Left hindlimb (tissue), 1 donor: ENCODE data around the gene RAMP1.

Source experiments
- DNase-seq: peaks from one replicate; pipeline ENCODE4 v3.0.0-alpha.2; 2018

The RAMP1 gene

DNA sequence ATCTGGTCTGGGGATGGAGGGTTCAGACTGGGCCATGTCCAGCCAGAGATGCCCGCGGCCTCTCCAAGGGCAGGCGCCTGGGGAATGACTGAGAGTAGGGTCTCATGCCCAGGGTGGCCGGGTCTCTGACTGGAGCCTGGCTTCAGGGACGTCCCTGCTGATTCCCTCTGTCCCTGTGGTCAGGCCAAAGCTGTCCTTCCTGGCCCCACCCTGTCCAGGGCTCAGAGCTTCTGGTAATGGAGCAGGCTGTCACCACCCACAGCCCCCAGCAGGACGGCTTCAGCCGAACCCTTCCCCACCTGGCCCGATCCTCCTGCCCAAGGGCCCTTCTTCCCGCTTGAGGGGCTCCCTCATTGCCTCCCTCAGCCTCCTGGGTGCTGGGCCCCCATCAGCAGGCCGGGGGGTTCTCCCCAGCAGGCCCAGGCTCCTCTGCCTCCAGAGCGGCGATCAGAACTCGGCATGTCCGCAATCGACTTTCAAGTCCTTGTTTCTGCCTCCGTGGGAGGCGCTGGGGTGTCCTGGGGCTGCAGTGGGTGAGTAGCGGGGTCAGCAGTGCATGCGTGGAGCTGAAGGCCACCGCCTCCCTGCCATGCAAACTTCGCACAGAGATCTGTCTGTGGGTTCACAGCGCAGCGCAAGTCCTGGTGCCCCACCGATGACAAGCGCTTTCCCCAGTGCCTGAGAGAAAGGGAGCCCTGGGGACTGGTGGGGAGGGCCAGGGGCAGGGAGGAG, 18.3 kb downstream of the RAMP1 start:
- no peak for DNase-seq

GRCh38 chr2:237878321-237879057, 19.1 kb downstream of the RAMP1 start:
- DNase-seq: no peak

GRCh38 chr2:237879058-237879430, 19.6 kb downstream of the RAMP1 start:
- no peak for DNase-seq

DNA sequence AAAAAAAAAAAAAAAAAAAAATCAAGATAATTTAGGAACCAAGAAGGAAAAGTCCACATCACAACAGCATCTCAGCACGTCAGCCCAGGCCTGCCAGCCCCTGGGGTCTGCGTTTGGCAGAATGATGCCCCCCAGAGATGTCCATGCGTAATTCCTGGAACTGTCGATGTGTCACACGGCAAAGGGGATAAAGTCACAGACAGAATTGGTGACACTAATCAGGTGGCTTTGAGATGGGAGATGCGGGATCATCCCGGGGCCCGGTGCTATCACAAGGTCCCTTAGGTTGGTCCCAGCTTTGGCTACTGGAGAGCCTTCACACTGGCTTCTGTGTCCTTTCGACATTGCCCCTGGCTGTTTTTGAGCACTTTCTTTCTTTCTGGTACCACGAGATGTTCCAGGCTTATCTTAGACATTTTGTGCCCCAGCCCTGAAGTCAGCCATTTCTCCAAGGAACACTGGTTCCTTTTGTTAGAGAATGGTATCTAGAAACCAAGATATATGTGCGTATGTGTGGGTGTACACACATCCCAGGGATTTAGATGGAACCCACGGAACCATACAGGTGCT, 20.7 kb downstream of the RAMP1 start:
- peak; percentile 10 for DNase-seq

DNA sequence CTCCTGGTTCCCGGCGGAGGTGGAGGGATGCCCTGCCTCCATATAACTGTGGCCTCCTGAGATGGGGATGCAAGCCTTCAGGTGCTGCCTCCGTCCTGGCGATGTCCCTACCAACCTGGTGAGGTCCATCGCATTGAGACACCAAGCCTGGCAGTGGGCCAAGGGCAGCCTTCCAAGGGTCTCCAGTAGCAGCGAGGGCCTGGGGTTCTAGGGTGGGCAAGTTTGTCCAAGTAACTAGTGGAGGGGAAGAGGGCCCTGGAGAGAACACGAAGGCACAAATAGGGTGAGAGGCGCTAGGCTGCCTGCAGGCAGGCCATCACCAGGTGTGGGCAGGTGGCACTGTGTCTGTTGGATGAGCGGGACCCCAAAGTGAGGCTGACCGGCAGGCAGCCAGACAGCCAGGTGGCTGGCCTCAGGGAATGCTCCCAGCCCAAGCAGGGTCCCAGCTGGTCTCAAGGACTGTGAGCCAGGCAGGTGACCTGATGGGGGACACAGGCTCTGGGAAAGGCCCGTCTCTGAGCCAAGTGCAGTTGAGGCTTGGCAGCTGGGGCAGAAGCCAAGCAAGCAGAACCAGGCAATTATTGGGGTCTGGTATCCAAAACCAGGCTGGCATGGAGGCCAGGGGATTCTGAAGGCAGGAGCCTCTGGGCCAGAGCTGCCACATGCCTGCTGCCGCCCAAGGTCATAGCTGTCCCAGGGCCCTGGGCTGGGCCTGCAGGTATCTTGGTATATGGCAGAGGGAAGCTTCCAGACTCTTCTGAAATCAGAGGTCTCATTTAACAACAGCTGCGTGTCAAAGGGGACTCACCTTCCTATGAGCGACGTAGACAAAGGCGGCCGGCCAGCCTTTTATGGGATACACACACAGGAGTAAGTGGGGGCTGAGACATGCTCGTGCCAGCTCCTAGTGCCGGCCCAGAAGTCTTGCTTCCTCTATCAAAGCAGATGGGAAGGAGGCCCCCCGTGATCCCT, 23.4 kb downstream of the RAMP1 start:
- DNase-seq: no peak

- no peak for DNase-seq
Observed at GRCh38 chr2:237883951-237884446, 24.6 kb downstream of the RAMP1 start.

DNA sequence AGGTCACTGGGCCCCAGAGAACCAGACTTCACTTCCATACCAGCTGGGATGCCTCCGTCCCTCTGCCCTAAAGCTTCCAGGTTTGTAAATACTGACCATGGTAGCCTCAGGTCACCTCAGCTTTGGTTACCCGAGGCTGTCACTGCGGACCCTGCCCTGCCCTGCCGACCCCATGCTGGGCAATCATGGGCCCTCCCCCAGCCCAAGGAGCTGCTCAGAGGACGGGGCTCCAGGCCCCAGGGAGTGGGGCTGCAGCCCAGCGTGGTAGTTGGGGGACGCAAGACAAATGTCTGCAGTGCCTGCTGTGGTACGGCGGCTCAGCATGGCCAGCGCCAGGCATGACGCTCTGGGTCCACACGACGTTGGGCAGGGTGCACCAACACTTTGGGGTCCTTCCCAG, 25.3 kb downstream of the RAMP1 start:
- no peak for DNase-seq

DNA sequence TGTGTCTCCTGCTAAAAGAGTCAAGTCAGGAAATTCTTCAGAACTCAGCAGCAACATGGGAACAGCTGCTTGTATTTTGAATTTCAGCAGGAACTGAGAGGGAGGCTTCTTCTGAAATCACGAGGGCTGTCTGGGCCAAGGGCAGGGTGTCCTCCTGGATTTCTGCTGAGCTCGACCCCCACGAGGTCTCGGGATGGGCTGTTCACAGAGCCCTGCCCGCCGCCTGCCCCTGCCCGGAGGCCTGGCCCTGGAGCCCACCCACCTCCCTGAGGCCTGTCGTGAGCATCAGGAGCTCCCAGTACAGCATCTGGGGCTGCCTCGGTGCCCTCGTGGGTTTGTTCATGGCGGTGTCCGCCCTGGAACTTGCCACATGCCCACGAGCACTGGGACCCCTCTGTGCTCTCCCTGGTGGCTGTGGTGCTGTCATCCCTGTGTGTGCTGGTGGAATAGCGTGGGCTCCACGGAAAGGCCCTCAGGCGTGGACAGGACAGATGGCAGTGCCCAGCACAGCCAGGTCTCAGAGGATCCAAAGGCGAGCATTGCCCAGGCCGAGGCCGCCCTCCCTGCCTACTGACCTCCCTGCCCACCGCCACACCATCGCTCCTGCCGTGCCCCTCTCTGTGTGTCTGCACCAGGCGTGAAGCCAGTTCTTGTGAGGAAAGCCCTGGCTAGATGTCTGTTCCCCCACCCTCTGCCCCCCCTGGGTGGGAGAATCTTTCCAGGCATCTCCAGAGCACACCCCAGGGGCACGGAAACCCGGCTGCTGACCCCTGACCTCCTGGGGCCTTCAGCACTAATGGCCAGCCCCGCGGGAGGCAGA, 25.9 kb downstream of the RAMP1 start:
- DNase-seq: no peak

- DNase-seq: no peak
Observed at GRCh38 chr2:237885931-237886684, 26.7 kb downstream of the RAMP1 start.

DNA sequence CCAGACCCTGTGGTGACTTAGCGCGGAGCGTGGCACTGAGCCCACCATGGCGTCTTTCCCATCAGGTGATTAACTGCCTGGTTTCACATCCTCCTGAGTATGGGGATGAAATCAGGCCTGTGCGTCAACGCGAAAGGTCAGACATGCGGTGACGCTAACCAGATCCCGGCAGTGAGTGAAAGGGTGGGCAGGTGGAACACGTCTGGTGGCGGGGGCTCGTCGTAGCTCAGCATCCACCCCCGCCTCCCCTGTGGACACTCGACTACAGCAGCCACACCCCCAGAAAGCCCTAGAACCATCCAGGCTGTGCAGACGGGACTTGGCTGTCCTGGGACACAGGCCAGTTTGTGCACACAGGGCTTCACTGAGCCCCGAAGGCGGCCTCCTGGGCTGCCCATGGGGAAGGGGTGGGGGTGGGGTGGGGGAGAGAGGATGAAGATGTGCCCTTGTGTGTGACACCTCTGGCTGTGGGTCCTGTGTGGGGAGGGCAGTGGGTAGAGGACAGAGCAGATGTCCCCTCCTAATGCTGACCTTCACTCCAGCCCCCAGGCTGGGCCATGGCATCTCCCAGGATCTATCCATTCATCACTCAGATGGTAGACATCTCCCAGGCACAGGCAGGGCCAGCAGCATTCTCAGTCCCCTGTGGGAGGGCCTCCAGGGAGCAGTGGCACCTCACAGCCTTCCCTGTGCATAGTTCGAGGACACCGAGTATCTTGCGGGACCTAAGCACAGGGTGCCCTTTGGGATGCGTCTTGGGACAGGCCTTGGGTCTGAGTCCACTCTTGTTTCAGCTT, 27.5 kb downstream of the RAMP1 start:
- no peak for DNase-seq

DNA sequence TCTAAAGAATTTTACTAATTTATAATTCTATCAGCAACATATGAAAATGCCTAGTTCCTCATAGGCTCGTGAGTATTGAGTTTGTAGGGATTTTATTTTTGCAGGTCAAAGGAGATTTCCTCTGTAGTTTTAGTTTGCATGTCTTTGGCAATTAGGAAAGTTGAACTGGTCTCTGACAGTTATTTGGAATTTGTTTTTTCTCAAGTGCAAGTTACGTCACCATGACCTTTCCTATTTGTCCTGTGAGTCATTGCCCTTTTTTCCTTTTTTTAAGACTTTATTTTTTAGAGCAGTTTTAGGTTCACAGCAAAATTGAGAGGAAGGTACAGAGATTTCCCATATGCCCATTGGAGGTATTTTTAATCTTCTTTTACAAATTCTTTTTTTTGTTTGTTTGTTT, 29.0 kb downstream of the RAMP1 start:
- DNase-seq: no peak

DNA sequence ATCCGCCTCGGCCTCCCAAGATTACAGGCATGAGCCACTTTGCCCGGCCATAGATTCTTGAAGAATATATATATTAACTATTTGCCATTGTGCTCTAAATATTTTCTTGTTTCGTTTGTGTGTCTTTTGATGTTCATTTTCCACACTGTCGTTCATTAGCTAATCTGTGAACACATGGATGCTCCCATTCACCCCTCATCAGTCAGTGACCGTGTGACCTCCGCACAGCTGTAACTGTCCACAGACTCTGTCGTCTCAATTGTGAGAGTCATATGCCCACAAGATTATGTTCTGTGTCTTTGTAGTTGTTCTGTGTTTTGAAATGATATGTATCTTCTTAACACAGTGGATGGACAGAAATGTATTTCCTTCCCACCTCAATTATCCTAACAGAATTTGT, 29.6 kb downstream of the RAMP1 start:
- DNase-seq: no peak

- DNase-seq: no peak
Observed at GRCh38 chr2:237889811-237890210, 30.4 kb downstream of the RAMP1 start.

DNA sequence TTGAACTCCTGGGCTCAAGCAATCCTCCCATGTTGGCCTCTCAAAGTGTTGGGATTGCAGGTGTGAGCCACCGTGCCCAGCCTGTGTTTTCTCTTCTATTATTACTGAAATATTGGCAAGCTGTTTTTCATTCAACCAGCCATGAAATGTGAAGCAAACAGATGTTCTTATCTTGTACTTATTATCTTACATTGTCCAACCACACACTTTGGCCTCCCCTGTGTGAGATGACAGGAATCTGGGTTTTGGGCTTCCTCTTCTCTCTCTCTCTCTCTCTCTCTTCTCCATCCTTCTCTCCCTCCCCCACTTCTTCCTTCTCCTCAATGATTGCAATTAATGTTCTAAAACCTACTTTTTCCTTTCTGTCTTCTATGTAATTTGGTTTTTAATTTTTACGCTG, 33.1 kb downstream of the RAMP1 start:
- DNase-seq: no peak

- no peak for DNase-seq
Observed at GRCh38 chr2:237892984-237893595, 33.7 kb downstream of the RAMP1 start.

DNA sequence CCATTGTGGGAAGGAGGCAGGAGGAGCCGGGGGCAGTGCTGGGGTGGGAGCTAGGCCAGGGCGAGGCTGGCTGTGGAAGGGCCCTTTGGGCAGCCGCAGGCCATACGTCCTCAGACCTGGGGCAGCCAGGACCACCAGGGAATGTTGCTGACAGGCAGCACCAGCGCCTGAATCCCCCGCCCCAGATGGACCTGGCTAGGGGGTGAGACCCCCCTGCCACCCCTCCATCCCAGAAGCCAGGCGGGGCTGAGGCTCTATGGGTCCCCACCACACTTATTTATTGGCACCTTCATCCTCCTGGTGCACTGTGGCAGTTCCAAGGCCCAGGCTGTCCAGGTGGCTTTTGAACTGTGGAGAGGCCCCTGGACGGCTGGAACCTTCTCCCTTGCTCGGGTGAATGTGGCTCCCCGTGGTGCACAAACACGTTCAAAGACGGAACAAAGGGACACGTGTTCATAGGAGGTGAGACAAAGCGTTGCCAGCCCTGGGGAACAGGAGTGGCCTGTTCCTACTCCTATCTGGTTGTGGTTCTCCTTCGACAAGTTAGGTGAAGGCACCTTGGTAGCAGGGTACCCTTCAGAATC, 35.1 kb downstream of the RAMP1 start:
- DNase-seq: no peak

DNA sequence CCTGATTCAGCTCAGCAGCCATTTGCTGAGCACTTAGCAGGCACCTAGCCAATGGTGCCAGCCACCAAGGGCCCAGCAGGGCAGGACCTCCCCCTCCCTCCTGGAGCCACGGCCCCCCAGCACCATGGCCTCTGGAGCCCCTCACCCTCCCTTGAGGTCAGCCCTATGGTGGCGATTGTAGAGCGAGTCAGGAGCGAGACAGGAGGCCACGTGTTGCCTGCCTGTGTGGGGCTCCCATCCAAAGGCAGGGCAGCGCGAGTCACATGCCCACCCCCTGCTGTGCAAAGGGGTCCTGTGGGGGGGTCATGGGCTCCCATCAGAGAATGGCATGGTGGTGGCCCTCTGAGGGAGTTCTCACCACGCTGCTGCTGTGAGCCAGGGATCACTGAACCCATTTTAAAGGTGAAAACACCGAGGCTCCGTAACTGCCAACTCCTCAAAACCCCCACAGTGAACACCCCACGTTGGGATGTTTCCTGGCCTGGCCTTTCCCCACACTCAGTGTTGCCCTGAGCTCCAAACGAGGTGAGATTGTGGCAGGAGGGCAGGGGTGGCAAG, 35.6 kb downstream of the RAMP1 start:
- no peak for DNase-seq

GRCh38 chr2:237895544-237896506, 36.4 kb downstream of the RAMP1 start:
- peak; percentile 75 for DNase-seq
